ENCODE data around the gene PDE1C.
"Not testable (repeated sequence)": the region's sequence is repeated elsewhere in the genome, so short reads cannot be mapped to it uniquely, and the experiment has no call there.

Gene PDE1C

GRCh38 chr7:31850066-31850465, 220.1 kb downstream of the PDE1C start:
- DNase-seq (ENCODE audit: low read depth in 2 of 2), result no peak

- no peak for DNase-seq (ENCODE audit: low read depth in 2 of 2)
Observed at GRCh38 chr7:31835471-31835870, 234.7 kb downstream of the PDE1C start.

- DNase-seq (ENCODE audit: low read depth in 2 of 2), result not testable (repeated sequence)
Observed at GRCh38 chr7:31833625-31834024, 236.6 kb downstream of the PDE1C start.

- DNase-seq (ENCODE audit: low read depth in 2 of 2), result no peak
Observed at GRCh38 chr7:31828520-31828919, 241.7 kb downstream of the PDE1C start.

- no peak for DNase-seq (ENCODE audit: low read depth in 2 of 2)
Observed at GRCh38 chr7:31825576-31825975, 244.6 kb downstream of the PDE1C start.

GRCh38 chr7:31819031-31819430, 251.2 kb downstream of the PDE1C start:
- no peak for DNase-seq (ENCODE audit: low read depth in 2 of 2)

GRCh38 chr7:31816810-31817209, 253.4 kb downstream of the PDE1C start:
- no peak for DNase-seq (ENCODE audit: low read depth in 2 of 2)

GRCh38 chr7:31815796-31816195, 254.4 kb downstream of the PDE1C start:
- DNase-seq (ENCODE audit: low read depth in 2 of 2), result no peak

GRCh38 chr7:31814187-31814586, 256.0 kb downstream of the PDE1C start:
- DNase-seq (ENCODE audit: low read depth in 2 of 2), result no peak

GRCh38 chr7:31811650-31812461, 258.4 kb downstream of the PDE1C start:
- no peak for DNase-seq (ENCODE audit: low read depth in 2 of 2)

GRCh38 chr7:31805209-31805818, 264.9 kb downstream of the PDE1C start:
- DNase-seq (ENCODE audit: low read depth in 2 of 2), result no peak

- no peak for DNase-seq (ENCODE audit: low read depth in 2 of 2)
Observed at GRCh38 chr7:31796375-31796774, 273.8 kb downstream of the PDE1C start.

- no peak for DNase-seq (ENCODE audit: low read depth in 2 of 2)
Observed at GRCh38 chr7:31794851-31795344, 275.3 kb downstream of the PDE1C start.

- DNase-seq (ENCODE audit: low read depth in 2 of 2), result no peak
Observed at GRCh38 chr7:31791881-31792280, 278.3 kb downstream of the PDE1C start.

- no peak for DNase-seq (ENCODE audit: low read depth in 2 of 2)
Observed at GRCh38 chr7:31788883-31789680, 281.1 kb downstream of the PDE1C start.

- DNase-seq (ENCODE audit: low read depth in 2 of 2), result no peak
Observed at GRCh38 chr7:31788445-31788844, 281.8 kb downstream of the PDE1C start.

- DNase-seq (ENCODE audit: low read depth in 2 of 2), result no peak
Observed at GRCh38 chr7:31786326-31786725, 283.9 kb downstream of the PDE1C start.

- DNase-seq (ENCODE audit: low read depth in 2 of 2), result no peak
Observed at GRCh38 chr7:31785101-31785500, 285.1 kb downstream of the PDE1C start.

- DNase-seq (ENCODE audit: low read depth in 2 of 2), result no peak
Observed at GRCh38 chr7:31783221-31783620, 287.0 kb downstream of the PDE1C start.

- no peak for DNase-seq (ENCODE audit: low read depth in 2 of 2)
Observed at GRCh38 chr7:31782411-31782991, 287.7 kb downstream of the PDE1C start.

GRCh38 chr7:31778296-31778695, 291.9 kb downstream of the PDE1C start:
- DNase-seq (ENCODE audit: low read depth in 2 of 2), result no peak

GRCh38 chr7:31776616-31777015, 293.6 kb downstream of the PDE1C start:
- DNase-seq (ENCODE audit: low read depth in 2 of 2), result no peak
